Measurements from ENCODE around the gene NEMF.
"Not testable (repeated sequence)": the region's sequence is repeated elsewhere in the genome, so short reads cannot be mapped to it uniquely, and the experiment has no call there.

- TF ChIP-seq CTCF (optimal IDR thresholded peaks at IDR 0.05 in 1 of 3, IDR thresholded peaks at IDR 0.05 in 1 of 3, conservative IDR thresholded peaks at IDR 0.05 in 1 of 3; ENCODE audit: extremely low read depth in 1 of 3, insufficient read depth in 2 of 3, low read length in 3 of 3); EZH2 (IDR thresholded peaks at IDR 0.05; ENCODE audit: low read length): not testable (repeated sequence)
These were observed 36.5 kb downstream of the NEMF start for GRCh38 chr14:49816118-49816517.

All from keratinocyte (primary cell).